HG02610 (cell line): ENCODE data around the gene OXNAD1.

ENCODE experiments used
- ATAC-seq: cut with Tn5 transposase; IDR thresholded peaks from one replicate; pipeline ENCODE4 v1.9.1; 2021; ENCODE audit warnings: mild to moderate bottlenecking, moderate library complexity; ENCODE audit not compliant: unreplicated experiment

Gene OXNAD1

GRCh38 chr3:16273867-16274266, 8.9 kb downstream of the OXNAD1 start:
- ATAC-seq, result no peak

GRCh38 chr3:16277471-16277870, 12.5 kb downstream of the OXNAD1 start:
- ATAC-seq, result no peak

GRCh38 chr3:16279010-16279801, 14.2 kb downstream of the OXNAD1 start:
- ATAC-seq, result no peak

GRCh38 chr3:16280671-16281070, 15.7 kb downstream of the OXNAD1 start:
- ATAC-seq, result no peak

- ATAC-seq, result no peak
These were observed 19.6 kb downstream of the OXNAD1 start for GRCh38 chr3:16284633-16285032.

GRCh38 chr3:16286161-16286560, 21.1 kb downstream of the OXNAD1 start:
- peak; percentile 82 for ATAC-seq

- ATAC-seq, result no peak
These were observed 21.9 kb downstream of the OXNAD1 start for GRCh38 chr3:16286751-16287543.

GRCh38 chr3:16288664-16289063, 23.7 kb downstream of the OXNAD1 start:
- no peak for ATAC-seq

- no peak for ATAC-seq
These were observed 24.3 kb downstream of the OXNAD1 start for GRCh38 chr3:16289144-16289889.

GRCh38 chr3:16290007-16290826, 25.2 kb downstream of the OXNAD1 start:
- no peak for ATAC-seq

GRCh38 chr3:16290827-16291196, 25.8 kb downstream of the OXNAD1 start:
- peak; percentile 37 for ATAC-seq

GRCh38 chr3:16294844-16295243, 29.8 kb downstream of the OXNAD1 start:
- no peak for ATAC-seq

GRCh38 chr3:16295298-16295890, 30.4 kb downstream of the OXNAD1 start:
- ATAC-seq, result no peak

- no peak for ATAC-seq
These were observed 33.2 kb downstream of the OXNAD1 start for GRCh38 chr3:16297997-16298885.

- no peak for ATAC-seq
These were observed 33.9 kb downstream of the OXNAD1 start for GRCh38 chr3:16298891-16299290.

- no peak for ATAC-seq
These were observed 34.7 kb downstream of the OXNAD1 start for GRCh38 chr3:16299746-16300145.

GRCh38 chr3:16300307-16300706, 35.3 kb downstream of the OXNAD1 start:
- ATAC-seq, result peak; percentile 71

- peak; percentile 57 for ATAC-seq
These were observed 35.9 kb downstream of the OXNAD1 start for GRCh38 chr3:16300881-16301359.

GRCh38 chr3:16301507-16301906, 36.5 kb downstream of the OXNAD1 start:
- no peak for ATAC-seq
